ENCODE measurements around the gene HIP1R.
A peak's percentile ranks its signal among the peaks of the same experiment; 100 is the strongest.

HIP1R gene

DNA sequence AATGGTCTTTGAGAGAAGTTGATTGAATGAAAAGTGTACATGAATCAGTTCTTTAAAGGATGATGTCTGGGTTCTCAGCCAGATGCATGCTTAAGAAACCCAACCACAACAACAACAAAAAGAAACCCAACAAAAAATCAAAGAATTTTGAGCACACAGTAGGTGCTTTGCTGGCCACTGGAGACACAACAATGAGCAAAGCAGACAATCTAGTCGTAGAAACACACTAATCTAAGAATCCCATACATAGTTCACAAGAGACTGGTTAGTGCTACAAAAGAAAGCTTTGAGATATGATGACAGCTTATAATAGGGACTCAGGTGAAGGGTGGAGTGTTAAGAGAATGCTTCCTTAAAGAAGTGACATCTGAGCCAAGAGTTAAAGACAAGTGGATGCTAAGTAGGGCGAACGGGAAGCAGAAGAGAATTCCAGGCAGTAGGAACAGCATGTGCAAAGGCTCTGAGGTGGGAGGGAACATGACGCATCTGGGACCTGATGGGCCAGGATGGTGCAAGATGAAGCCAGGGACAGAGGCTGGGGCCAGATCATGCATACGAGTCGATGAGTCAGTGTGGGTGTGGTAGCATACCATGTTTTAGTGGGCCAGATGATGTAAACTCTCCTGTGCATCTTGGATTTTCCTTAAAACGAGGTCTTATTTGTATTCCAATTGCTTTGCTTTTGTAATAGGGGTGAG lies 4.6 kb upstream of the HIP1R start:
- Histone ChIP-seq H3K4me2 (ENCODE audit: low read depth, low read length) (no peak overlapping the region), H3K36me3 (replicated peaks; ENCODE audit: insufficient read depth, low read length) (no peaks in the 10 kb centered on the region), H4K20me1 (ENCODE audit: insufficient read depth, low read length) (no peaks in the 10 kb centered on the region), H3K79me2 (ENCODE audit: low read length) (no peaks in the 10 kb centered on the region), H2AFZ (ENCODE audit: low read length) (no peak overlapping the region), H3K9me3 (replicated peaks; ENCODE audit: insufficient read depth, low read length) (no peaks in the 10 kb centered on the region), H3K9ac (ENCODE audit: low read length) (no peak overlapping the region), H3F3A (ENCODE audit: insufficient read depth, low read length) (peaks cover 6% of the 10 kb centered on the region; the same call in 1 of the 2 replicates), H3K4me1 (ENCODE audit: low read length) (no peaks in the 10 kb centered on the region), H3K9me2 (replicated peaks; ENCODE audit: insufficient read depth, low read length) (no peaks in the 10 kb centered on the region), H3K4me3 (ENCODE audit: low read length) (no peak overlapping the region), H3K27me3 (replicated peaks; ENCODE audit: insufficient read depth, low read length) (no peaks in the 10 kb centered on the region), H3K27ac (ENCODE audit: low read length) (no peak overlapping the region)
- TF ChIP-seq, protein P1, sequence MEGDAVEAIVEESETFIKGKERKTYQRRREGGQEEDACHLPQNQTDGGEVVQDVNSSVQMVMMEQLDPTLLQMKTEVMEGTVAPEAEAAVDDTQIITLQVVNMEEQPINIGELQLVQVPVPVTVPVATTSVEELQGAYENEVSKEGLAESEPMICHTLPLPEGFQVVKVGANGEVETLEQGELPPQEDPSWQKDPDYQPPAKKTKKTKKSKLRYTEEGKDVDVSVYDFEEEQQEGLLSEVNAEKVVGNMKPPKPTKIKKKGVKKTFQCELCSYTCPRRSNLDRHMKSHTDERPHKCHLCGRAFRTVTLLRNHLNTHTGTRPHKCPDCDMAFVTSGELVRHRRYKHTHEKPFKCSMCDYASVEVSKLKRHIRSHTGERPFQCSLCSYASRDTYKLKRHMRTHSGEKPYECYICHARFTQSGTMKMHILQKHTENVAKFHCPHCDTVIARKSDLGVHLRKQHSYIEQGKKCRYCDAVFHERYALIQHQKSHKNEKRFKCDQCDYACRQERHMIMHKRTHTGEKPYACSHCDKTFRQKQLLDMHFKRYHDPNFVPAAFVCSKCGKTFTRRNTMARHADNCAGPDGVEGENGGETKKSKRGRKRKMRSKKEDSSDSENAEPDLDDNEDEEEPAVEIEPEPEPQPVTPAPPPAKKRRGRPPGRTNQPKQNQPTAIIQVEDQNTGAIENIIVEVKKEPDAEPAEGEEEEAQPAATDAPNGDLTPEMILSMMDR (IDR thresholded peaks at IDR 0.05; ENCODE audit: low read length): no peak
- no peak for TF ChIP-seq EZH2phosphoT487 (IDR thresholded peaks at IDR 0.05; ENCODE audit: low read length)
- TF ChIP-seq EZH2 (optimal IDR thresholded peaks at IDR 0.05; ENCODE audit: low read depth, low read length): no peak
- no peak for DNase-seq

DNA sequence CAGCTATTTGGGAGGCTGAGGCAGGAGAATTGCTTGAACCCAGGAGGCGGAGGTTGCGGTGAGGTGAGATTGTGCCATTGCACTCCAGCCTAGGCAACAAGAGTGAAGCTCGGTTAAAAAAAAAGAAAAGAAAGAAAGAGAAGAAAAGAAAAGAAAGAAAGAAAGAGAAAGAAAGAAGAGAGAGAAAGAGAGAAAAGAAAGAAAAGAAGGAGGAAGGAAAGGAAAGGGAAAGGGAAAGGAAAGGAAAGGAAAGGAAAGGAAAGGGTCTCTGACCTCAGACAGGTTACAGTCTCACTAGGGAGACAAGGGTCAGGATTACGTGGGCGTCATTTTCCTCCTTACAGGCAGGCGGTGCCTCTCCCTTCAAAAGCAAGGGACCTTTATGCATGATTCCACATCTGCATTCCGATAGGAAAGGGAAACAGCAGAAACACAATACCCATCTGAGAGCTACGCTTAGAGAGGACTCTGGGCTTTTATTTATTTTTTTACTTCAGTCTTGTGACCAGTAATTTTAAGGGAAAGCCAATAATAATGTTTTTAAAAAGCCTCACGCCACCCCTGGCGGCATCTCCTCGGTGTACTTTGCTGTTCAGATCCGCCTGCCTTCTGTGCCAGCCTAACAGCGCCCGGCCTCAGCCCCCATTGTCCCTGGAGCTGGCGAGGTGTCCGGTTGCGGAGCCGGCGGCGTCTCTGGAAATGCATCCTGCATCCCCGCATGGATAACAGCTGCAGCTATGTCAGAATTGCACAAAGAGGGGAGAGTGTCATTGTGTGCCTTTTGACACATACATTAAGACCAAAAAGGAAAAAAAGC lies 945 bp upstream of the HIP1R start:
- Histone ChIP-seq H4K20me1 (ENCODE audit: insufficient read depth, low read length) (no peaks in the 10 kb centered on the region), H3K27me3 (replicated peaks; ENCODE audit: insufficient read depth, low read length) (no peaks in the 10 kb centered on the region), H3K36me3 (replicated peaks; ENCODE audit: insufficient read depth, low read length) (no peaks in the 10 kb centered on the region), H3K79me2 (ENCODE audit: low read length) (peaks cover 33% of the 10 kb centered on the region), H2AFZ (ENCODE audit: low read length) (0 out of 2 replicates have a peak overlapping the region, but pooled peaks have one; percentile 15), H3K4me1 (ENCODE audit: low read length) (no peaks in the 10 kb centered on the region), H3K9me3 (replicated peaks; ENCODE audit: insufficient read depth, low read length) (no peaks in the 10 kb centered on the region), H3K9ac (ENCODE audit: low read length) (no peak overlapping the region), H3K9me2 (replicated peaks; ENCODE audit: insufficient read depth, low read length) (no peaks in the 10 kb centered on the region), H3K27ac (ENCODE audit: low read length) (no peak overlapping the region), H3F3A (ENCODE audit: insufficient read depth, low read length) (peaks cover 10% of the 10 kb centered on the region; the same call in 1 of the 2 replicates), H3K4me3 (ENCODE audit: low read length) (peak overlapping the region; percentile 54), H3K4me2 (ENCODE audit: low read depth, low read length) (peak overlapping the region; percentile 94)
- TF ChIP-seq, protein P1 (IDR thresholded peaks at IDR 0.05; ENCODE audit: low read length): 0 out of 2 replicates have a peak, but pooled peaks have one; percentile 5
- TF ChIP-seq EZH2 (optimal IDR thresholded peaks at IDR 0.05; ENCODE audit: low read depth, low read length) (no peak), EZH2phosphoT487 (IDR thresholded peaks at IDR 0.05; ENCODE audit: low read length) (no peak)
- no peak for DNase-seq

DNA sequence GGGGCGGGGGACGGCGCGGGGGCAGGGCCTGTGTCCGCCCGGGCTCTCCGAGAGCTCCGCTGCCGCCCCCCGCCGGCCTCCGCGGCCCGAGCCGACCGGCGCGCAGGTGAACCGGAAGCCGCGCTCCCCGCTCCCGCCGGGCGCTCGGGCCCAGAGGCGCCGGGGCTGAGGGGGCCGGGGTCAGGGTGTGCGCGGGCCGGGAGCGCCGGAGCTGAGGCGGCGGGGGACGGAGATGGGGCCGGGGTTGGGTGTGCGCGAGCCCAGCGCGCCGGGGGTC lies 431 bp downstream of the HIP1R start:
- H3K36me3 ChIP-seq (replicated peaks; ENCODE audit: insufficient read depth, low read length): no peaks in the 10 kb centered on the region
- H4K20me1 ChIP-seq (ENCODE audit: insufficient read depth, low read length): no peaks in the 10 kb centered on the region
- H3K4me1 ChIP-seq (ENCODE audit: low read length): no peaks in the 10 kb centered on the region
- no peak overlapping the region for H3K27ac ChIP-seq (ENCODE audit: low read length)
- H3K9me3 ChIP-seq (replicated peaks; ENCODE audit: insufficient read depth, low read length): no peaks in the 10 kb centered on the region
- DNase-seq: peak; percentile 11
- no peaks in the 10 kb centered on the region for H3K9me2 ChIP-seq (replicated peaks; ENCODE audit: insufficient read depth, low read length)
- no peak overlapping the region for H2AFZ ChIP-seq (ENCODE audit: low read length)
- H3F3A ChIP-seq (ENCODE audit: insufficient read depth, low read length): peaks cover 10% of the 10 kb centered on the region; the same call in 1 of the 2 replicates
- peak overlapping the region; percentile 45; the same call in 1 of the 2 replicates for H3K9ac ChIP-seq (ENCODE audit: low read length)
- TF ChIP-seq EZH2phosphoT487 (IDR thresholded peaks at IDR 0.05; ENCODE audit: low read length): no peak
- TF ChIP-seq, protein P1 (IDR thresholded peaks at IDR 0.05; ENCODE audit: low read length): no peak
- no peak for TF ChIP-seq EZH2 (optimal IDR thresholded peaks at IDR 0.05; ENCODE audit: low read depth, low read length)
- H3K4me2 ChIP-seq (ENCODE audit: low read depth, low read length): no peak overlapping the region; the same call in 1 of the 2 replicates
- H3K4me3 ChIP-seq (ENCODE audit: low read length): peak overlapping the region; percentile 69
- H3K27me3 ChIP-seq (replicated peaks; ENCODE audit: insufficient read depth, low read length): no peaks in the 10 kb centered on the region
- H3K79me2 ChIP-seq (ENCODE audit: low read length): peaks cover 44% of the 10 kb centered on the region
